ENCODE data around the gene B4GAT1.
A peak's percentile ranks its signal among the peaks of the same experiment; 100 is the strongest.

The B4GAT1 gene

GRCh38 chr11:66313321-66314185 lies 33.9 kb downstream of the B4GAT1 start:
- TF ChIP-seq GATA2 (IDR thresholded peaks at IDR 0.05; ENCODE audit: low read depth, low read length) (no peak), GATA3 (IDR thresholded peaks at IDR 0.05; ENCODE audit: low read depth, low read length) (no peak)

- TF ChIP-seq GATA2 (IDR thresholded peaks at IDR 0.05; ENCODE audit: low read depth, low read length) (no peak), GATA3 (IDR thresholded peaks at IDR 0.05; ENCODE audit: low read depth, low read length) (no peak)
Observed at GRCh38 chr11:66312549-66313320, 34.7 kb downstream of the B4GAT1 start.

GRCh38 chr11:66311965-66312548 lies 35.4 kb downstream of the B4GAT1 start:
- TF ChIP-seq GATA2 (IDR thresholded peaks at IDR 0.05; ENCODE audit: low read depth, low read length) (peak; percentile 43; the same call in 1 of the 2 replicates), GATA3 (IDR thresholded peaks at IDR 0.05; ENCODE audit: low read depth, low read length) (no peak)

- TF ChIP-seq GATA2 (IDR thresholded peaks at IDR 0.05; ENCODE audit: low read depth, low read length) (no peak), GATA3 (IDR thresholded peaks at IDR 0.05; ENCODE audit: low read depth, low read length) (no peak)
Observed at GRCh38 chr11:66311470-66311964, 35.9 kb downstream of the B4GAT1 start.

GRCh38 chr11:66310324-66310723 lies 37.1 kb downstream of the B4GAT1 start:
- TF ChIP-seq GATA3 (IDR thresholded peaks at IDR 0.05; ENCODE audit: low read depth, low read length): no peak
- TF ChIP-seq GATA2 (IDR thresholded peaks at IDR 0.05; ENCODE audit: low read depth, low read length): no peak

GRCh38 chr11:66309475-66309874 lies 38.0 kb downstream of the B4GAT1 start:
- no peak for TF ChIP-seq GATA2 (IDR thresholded peaks at IDR 0.05; ENCODE audit: low read depth, low read length)

- no peak for TF ChIP-seq GATA3 (IDR thresholded peaks at IDR 0.05; ENCODE audit: low read depth, low read length)
- no peak for TF ChIP-seq GATA2 (IDR thresholded peaks at IDR 0.05; ENCODE audit: low read depth, low read length)
Observed at GRCh38 chr11:66302656-66303055, 44.8 kb downstream of the B4GAT1 start.

- TF ChIP-seq GATA2 (IDR thresholded peaks at IDR 0.05; ENCODE audit: low read depth, low read length) (no peak), GATA3 (IDR thresholded peaks at IDR 0.05; ENCODE audit: low read depth, low read length) (no peak)
Observed at GRCh38 chr11:66299186-66299585, 48.2 kb downstream of the B4GAT1 start.

GRCh38 chr11:66297610-66298009 lies 49.8 kb downstream of the B4GAT1 start:
- TF ChIP-seq GATA2 (IDR thresholded peaks at IDR 0.05; ENCODE audit: low read depth, low read length): no peak
- TF ChIP-seq GATA3 (IDR thresholded peaks at IDR 0.05; ENCODE audit: low read depth, low read length): no peak
